ENCODE measurements around the gene LRRC23. TPM values are rescaled to one million over a fixed set of nuclear protein-coding genes. Genes with fewer than 3 reads are reported as not detected.

Gene LRRC23
- total RNA-seq, 4 donors from 2014 or later, result 1.7 to 35.5 (median 3.0) TPM; not detected in 1

DNA sequence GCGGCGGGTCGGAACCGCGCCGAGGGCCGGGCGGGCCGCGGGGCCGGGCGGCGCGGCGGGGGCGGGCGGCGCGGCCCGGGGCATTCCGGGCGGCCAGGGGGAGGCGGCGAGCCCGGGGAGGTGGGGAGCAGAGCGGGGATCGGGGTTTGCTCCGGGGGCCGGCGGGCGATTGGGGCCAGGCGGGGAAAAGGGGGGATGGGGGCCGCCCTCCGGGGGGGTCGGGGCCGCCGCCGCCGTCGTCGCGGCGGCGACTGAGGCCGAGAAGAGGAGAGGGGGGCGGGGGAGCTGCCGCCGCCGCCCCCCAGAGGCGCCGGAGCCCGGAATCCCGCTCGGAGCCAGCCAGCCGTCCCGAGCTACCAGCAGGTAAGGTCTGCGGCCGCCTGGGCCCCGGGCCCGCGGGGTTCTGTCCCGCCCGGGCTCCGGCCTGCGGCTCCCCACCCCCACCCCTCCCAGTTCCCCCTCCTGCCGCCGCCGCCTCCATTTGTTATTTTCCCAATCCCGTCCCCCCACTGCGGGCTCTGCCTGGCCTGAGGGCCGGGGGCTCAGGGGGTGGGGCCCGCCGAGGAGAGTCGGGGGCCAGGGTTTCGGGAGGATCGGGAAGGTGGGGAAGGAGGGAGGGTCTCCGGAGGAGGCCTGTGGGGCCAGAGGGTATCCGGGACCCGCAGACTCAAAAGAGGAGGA, 23.5 kb downstream of the LRRC23 start:
- Histone ChIP-seq H3K27me3 (no peaks in the 10 kb centered on the region), H3K27ac (peak overlapping the region; percentile 92 to 95 (median 94)), H3K4me3 (peak overlapping the region; percentile 68 to 98 (median 84)), H3K9me3 (no peaks in the 10 kb centered on the region), H3K4me1 (peaks cover 5 to 73% (median 13%) of the 10 kb centered on the region in 4 donors), H3K36me3 (no peaks in the 10 kb centered on the region)
- TF ChIP-seq POLR2A (IDR thresholded peaks at IDR 0.05), result no peak
- TF ChIP-seq, protein P1, sequence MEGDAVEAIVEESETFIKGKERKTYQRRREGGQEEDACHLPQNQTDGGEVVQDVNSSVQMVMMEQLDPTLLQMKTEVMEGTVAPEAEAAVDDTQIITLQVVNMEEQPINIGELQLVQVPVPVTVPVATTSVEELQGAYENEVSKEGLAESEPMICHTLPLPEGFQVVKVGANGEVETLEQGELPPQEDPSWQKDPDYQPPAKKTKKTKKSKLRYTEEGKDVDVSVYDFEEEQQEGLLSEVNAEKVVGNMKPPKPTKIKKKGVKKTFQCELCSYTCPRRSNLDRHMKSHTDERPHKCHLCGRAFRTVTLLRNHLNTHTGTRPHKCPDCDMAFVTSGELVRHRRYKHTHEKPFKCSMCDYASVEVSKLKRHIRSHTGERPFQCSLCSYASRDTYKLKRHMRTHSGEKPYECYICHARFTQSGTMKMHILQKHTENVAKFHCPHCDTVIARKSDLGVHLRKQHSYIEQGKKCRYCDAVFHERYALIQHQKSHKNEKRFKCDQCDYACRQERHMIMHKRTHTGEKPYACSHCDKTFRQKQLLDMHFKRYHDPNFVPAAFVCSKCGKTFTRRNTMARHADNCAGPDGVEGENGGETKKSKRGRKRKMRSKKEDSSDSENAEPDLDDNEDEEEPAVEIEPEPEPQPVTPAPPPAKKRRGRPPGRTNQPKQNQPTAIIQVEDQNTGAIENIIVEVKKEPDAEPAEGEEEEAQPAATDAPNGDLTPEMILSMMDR (IDR thresholded peaks at IDR 0.05), result no peak
- DNase-seq, result peak in 1 of 3 donors; percentile 60

DNA sequence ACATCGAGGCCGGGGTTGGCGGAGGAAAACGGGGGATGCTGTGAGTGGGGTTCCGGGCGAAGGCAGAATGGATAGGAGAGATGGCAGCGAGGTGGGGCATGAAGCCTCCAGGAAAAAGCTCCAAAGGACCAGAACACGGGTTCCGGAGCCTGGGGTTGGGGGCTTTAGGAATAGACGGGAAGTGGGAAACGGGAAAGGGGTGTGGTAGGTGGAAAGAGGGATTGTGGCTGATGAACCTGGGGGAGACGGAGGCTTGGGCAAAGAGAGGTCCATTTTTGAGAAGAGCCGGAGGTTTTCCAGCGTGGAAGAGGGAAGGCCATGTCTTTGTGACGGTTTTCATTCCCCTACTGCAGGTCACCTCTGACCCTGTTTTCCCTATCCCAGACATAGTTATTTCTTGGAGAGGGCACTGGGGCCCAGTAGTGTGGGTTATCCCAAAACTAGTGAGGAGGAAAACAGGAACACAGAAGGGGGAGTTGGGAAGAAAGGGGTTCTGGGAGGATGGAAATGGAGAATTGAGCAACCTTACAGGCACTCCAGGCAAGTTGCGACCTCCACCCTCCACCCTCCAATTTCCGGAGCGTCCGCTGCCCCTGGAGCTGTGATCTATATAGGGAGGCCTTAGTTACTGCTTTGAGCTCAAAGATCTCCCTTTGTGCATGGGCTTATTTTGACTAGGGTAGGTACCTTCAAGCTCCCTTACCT, 24.2 kb downstream of the LRRC23 start:
- peaks cover 0 to 4% (median 0%) of the 10 kb centered on the region in 3 donors for H3K36me3 ChIP-seq
- H3K4me1 ChIP-seq, result peaks cover 5 to 68% (median 13%) of the 10 kb centered on the region in 4 donors
- no peak for DNase-seq
- peak overlapping the region; percentile 92 to 95 (median 94) for H3K27ac ChIP-seq
- no peaks in the 10 kb centered on the region for H3K9me3 ChIP-seq
- no peak for TF ChIP-seq POLR2A (IDR thresholded peaks at IDR 0.05)
- peak overlapping the region; percentile 68 to 98 (median 84) for H3K4me3 ChIP-seq
- no peaks in the 10 kb centered on the region for H3K27me3 ChIP-seq

DNA sequence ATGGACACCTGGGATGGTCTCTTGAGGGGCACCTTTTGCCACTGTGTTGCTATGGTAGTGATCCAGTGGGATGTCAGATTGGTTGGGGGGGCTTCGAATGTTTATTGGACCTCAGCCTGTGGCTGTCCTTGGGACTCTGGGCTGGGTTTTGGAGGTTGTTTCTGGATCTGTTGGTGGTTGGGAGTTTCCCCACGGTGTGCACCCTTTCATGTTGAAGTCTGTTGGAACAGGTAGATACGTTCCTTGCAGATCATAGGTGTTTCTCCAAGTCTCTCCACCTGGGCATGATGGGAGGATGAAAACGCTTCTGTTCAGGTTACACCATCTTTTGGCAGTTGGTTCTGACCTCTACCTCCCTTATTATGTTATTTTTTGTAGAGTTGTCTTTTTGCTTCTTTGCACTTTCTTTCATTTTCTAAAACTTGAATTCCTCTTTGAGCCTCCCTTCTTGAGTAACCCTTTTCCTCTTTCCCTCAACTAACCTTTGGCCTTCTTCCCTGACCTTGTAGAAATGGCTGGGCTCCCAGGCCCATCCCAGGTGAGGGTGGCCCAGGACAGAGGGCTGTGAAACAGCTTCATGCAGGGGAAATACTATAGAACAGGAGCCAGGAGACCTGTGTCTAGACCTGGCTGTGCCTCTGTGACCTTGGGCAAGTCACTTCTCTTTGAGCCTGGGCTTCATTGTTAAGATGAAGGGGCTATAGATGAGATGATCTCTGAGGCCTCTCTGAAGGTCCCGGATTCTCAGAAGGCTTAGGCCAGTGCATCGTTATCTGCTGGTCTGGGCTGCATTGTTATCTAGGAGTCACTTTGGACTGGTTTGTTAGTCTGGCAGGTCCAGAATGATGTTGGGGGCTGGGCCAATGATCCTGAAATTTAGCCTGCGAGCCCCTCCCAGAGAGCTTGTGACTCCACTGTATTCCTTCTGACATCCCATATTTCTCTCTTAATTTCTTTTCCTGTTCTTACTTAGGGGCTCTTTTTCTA, 25.1 kb downstream of the LRRC23 start:
- H3K9me3 ChIP-seq, result no peaks in the 10 kb centered on the region
- peaks cover 0 to 13% (median 0%) of the 10 kb centered on the region in 3 donors for H3K36me3 ChIP-seq
- TF ChIP-seq POLR2A (IDR thresholded peaks at IDR 0.05), result no peak
- TF ChIP-seq, protein P1 (IDR thresholded peaks at IDR 0.05), result no peak
- H3K27ac ChIP-seq, result peak overlapping the region; percentile 92 to 95 (median 94)
- no peaks in the 10 kb centered on the region for H3K27me3 ChIP-seq
- H3K4me1 ChIP-seq, result peaks cover under 1 to 66% (median 13%) of the 10 kb centered on the region in 4 donors
- H3K4me3 ChIP-seq, result peak overlapping the region; percentile 68 to 98 (median 84)
- DNase-seq, result no peak

DNA sequence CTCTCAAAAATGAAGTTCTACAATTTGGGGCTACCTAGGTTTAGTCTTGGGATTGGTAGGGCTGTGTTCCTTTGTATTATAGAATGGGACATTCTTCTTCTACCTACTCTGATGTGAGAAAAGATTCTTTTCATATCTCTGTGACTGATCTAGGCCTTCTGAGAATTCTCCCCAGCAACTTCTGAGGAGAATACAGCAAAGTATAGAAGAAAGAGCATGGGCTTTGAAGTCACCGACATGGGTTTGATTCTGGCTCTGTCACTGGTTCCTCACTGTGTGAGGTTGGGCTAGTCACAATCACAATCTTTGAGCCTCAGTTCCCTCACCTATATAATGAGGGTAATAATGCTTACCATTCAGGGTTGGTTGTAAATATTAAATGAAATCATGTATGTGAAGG, 28.1 kb downstream of the LRRC23 start:
- H3K4me1 ChIP-seq, result peaks cover 8 to 50% (median 14%) of the 10 kb centered on the region in 4 donors
- peaks cover 0 to 28% (median 0%) of the 10 kb centered on the region in 3 donors for H3K36me3 ChIP-seq
- H3K27me3 ChIP-seq, result no peaks in the 10 kb centered on the region
- no peaks in the 10 kb centered on the region for H3K9me3 ChIP-seq
- TF ChIP-seq, protein P1 (IDR thresholded peaks at IDR 0.05), result no peak
- TF ChIP-seq POLR2A (IDR thresholded peaks at IDR 0.05), result no peak
- no peak overlapping the region for H3K4me3 ChIP-seq
- no peak overlapping the region for H3K27ac ChIP-seq
- DNase-seq, result no peak

DNA sequence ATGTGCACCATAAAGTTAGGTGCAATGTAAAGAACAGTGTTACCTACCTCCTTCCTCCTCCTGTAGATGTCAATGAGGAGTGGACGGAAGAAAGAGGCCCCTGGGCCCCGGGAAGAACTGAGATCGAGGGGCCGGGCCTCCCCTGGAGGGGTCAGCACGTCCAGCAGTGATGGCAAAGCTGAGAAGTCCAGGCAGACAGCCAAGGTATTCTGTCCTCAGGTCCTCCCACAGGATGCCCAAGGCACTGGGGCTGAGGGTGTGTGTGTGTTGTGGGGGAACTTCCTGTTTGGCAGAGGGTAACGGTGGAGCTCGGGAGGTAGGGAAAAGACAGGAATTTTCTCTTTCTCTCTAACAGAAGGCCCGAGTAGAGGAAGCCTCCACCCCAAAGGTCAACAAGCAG, 29.5 kb downstream of the LRRC23 start:
- H3K4me3 ChIP-seq, result no peak overlapping the region
- TF ChIP-seq, protein P1 (IDR thresholded peaks at IDR 0.05), result no peak
- no peak for TF ChIP-seq POLR2A (IDR thresholded peaks at IDR 0.05)
- DNase-seq, result no peak
- peaks cover 0 to 28% (median 0%) of the 10 kb centered on the region in 3 donors for H3K36me3 ChIP-seq
- peak overlapping the region in 1 of 4 donors; percentile 41 for H3K27ac ChIP-seq
- H3K4me1 ChIP-seq, result peaks cover 13 to 55% (median 14%) of the 10 kb centered on the region in 4 donors
- H3K27me3 ChIP-seq, result no peaks in the 10 kb centered on the region
- H3K9me3 ChIP-seq, result no peaks in the 10 kb centered on the region

Data from Peyer's patch (tissue), 4 donors.